Uterus (tissue), 2 donors: Measurements from ENCODE around the gene MYOG.

Experiments used
- POLR2A ChIP-seq, 2 donors: fragments of 450-650 bp; IDR thresholded peaks; one replicate each; pipeline ENCODE4 v1.6.1; 2016; ENCODE audit warnings: antibody characterized with exemption in 2 of 2, mild to moderate bottlenecking in 1 of 2, moderate library complexity in 1 of 2
- TF ChIP-seq, protein P1 (sequence below), 4 experiments: fragments of 200-600 bp in 2 of 4; fragments of 450-650 bp in 2 of 4; sonication (generic) in 2 of 4; IDR thresholded peaks; one replicate each; pipeline ENCODE4 v1.5.1; 2016 to 2019; ENCODE audit warnings: antibody characterized with exemption in 4 of 4, mild to moderate bottlenecking in 2 of 4, moderate library complexity in 1 of 4

DNA sequence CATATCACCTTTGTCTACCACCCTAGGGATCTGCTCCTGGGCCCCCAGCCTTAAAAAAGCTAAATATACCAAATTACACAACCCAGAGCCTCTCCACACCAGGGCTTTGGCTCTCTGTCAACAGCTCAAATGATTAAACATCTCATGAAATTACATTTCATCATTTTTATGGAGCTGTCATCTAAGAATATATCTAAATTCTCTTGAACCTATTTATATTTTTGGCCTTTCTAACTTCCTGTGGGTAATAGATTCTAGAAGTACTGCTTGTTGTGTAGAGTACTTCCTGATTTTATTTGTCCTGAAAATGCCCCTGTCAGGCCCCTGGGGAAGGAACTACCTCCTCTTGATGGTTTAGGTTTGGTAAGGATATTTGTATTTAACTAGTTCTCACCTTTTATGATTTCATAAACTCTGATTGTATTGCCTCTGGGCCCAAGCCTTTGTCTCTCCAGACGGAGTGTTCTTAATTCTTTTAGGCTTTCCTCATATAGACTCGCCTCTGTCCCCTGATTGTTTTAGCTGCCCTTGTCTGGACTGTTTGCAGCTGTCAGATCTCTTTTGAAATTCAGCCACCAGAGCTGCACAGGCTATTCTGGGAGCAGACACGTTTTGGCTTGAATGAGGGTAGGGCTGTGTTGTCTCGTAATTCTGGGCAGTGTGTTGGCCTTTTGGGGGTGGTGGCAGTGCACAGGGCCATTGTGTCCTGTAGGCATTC lies 16.6 kb downstream of the MYOG start:
- TF ChIP-seq, protein P1, sequence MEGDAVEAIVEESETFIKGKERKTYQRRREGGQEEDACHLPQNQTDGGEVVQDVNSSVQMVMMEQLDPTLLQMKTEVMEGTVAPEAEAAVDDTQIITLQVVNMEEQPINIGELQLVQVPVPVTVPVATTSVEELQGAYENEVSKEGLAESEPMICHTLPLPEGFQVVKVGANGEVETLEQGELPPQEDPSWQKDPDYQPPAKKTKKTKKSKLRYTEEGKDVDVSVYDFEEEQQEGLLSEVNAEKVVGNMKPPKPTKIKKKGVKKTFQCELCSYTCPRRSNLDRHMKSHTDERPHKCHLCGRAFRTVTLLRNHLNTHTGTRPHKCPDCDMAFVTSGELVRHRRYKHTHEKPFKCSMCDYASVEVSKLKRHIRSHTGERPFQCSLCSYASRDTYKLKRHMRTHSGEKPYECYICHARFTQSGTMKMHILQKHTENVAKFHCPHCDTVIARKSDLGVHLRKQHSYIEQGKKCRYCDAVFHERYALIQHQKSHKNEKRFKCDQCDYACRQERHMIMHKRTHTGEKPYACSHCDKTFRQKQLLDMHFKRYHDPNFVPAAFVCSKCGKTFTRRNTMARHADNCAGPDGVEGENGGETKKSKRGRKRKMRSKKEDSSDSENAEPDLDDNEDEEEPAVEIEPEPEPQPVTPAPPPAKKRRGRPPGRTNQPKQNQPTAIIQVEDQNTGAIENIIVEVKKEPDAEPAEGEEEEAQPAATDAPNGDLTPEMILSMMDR (IDR thresholded peaks at IDR 0.05), result no peak
- TF ChIP-seq POLR2A (IDR thresholded peaks at IDR 0.05), result no peak
